Vagina (tissue), 2 donors: ENCODE data around the gene CHN2.

Experiments
- POLR2A ChIP-seq, 2 donors: fragments of 450-650 bp; IDR thresholded peaks; one replicate each; pipeline ENCODE4 v1.6.1; 2017; ENCODE audit warnings: antibody characterized with exemption in 2 of 2, mild to moderate bottlenecking in 2 of 2, moderate library complexity in 2 of 2
- TF ChIP-seq, protein P1 (sequence below), 3 experiments: fragments of 450-650 bp in 2 of 3; fragments of 200-600 bp in 1 of 3; sonication (generic) in 1 of 3; IDR thresholded peaks; one replicate each; pipeline ENCODE4 v1.5.1; 2017 to 2019; ENCODE audit warnings: antibody characterized with exemption in 3 of 3, mild to moderate bottlenecking in 2 of 3, moderate library complexity in 2 of 3

DNA sequence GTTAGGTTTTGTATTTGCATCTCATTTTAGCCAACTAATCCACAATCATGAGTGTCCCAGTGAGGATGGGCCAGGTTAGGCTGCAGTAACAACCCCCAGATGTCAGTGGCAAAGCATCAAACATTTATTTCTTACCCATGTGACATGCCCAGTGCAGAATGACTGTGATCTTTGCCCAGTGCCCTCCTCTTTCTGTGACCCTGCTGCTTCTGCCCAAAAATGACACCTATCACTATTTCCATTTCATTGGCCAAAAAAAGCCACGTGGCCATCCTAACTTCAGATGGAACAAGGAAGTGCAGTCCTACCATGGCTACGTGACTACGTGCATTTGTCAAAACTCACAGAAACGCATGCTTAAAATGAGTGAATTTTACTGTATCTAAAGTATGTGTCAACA, 259.9 kb downstream of the CHN2 start:
- TF ChIP-seq, protein P1, sequence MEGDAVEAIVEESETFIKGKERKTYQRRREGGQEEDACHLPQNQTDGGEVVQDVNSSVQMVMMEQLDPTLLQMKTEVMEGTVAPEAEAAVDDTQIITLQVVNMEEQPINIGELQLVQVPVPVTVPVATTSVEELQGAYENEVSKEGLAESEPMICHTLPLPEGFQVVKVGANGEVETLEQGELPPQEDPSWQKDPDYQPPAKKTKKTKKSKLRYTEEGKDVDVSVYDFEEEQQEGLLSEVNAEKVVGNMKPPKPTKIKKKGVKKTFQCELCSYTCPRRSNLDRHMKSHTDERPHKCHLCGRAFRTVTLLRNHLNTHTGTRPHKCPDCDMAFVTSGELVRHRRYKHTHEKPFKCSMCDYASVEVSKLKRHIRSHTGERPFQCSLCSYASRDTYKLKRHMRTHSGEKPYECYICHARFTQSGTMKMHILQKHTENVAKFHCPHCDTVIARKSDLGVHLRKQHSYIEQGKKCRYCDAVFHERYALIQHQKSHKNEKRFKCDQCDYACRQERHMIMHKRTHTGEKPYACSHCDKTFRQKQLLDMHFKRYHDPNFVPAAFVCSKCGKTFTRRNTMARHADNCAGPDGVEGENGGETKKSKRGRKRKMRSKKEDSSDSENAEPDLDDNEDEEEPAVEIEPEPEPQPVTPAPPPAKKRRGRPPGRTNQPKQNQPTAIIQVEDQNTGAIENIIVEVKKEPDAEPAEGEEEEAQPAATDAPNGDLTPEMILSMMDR (IDR thresholded peaks at IDR 0.05), result no peak
- no peak for TF ChIP-seq POLR2A (IDR thresholded peaks at IDR 0.05)
